ENCODE data around the gene PUSL1.
A peak's percentile ranks its signal among the peaks of the same experiment; 100 is the strongest.
"Not testable (repeated sequence)": the region's sequence is repeated elsewhere in the genome, so short reads cannot be mapped to it uniquely, and the experiment has no call there.

PUSL1 gene

GRCh38 chr1:1310476-1311053 lies 2.2 kb downstream of the PUSL1 start:
- no peak for DNase-seq

- no peak for DNase-seq
Observed at GRCh38 chr1:1311107-1312104, 3.0 kb downstream of the PUSL1 start.

- DNase-seq: no peak
Observed at GRCh38 chr1:1312450-1313314, 4.3 kb downstream of the PUSL1 start.

GRCh38 chr1:1313500-1314236 lies 5.3 kb downstream of the PUSL1 start:
- DNase-seq: no peak

GRCh38 chr1:1314237-1314586 lies 5.8 kb downstream of the PUSL1 start:
- DNase-seq: no peak

DNA sequence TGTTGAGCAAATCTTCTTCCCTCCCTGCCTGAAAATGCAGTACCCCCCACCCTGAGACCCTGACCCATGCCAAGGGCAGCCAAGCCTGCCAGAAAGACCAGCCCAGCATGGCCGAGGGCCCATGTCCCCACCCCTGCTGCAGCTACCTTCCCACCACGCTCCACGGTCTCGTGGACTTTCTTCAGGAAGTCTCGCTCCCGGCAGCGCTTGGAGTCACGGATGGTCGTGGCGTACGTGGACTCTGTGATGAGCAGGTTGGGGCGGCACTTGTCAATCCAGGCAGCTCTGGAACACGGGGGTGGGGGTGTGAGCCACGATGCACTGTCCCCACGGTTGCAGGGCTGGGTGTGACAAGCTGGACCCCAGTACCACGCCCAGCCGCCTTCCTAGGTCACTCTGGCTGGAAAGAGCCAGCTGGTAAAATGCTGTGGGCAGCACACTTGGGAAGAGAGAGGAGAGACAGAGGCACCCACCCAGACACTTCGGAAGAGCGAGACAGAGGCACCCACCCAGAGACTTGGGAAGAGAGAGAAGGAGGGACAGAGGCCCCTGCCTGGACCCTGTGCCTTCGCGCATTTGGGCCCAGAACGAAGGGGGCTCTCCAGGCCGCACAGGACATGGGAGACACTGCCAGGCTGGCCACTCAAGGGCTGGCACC lies 6.4 kb downstream of the PUSL1 start:
- no peak for DNase-seq

DNA sequence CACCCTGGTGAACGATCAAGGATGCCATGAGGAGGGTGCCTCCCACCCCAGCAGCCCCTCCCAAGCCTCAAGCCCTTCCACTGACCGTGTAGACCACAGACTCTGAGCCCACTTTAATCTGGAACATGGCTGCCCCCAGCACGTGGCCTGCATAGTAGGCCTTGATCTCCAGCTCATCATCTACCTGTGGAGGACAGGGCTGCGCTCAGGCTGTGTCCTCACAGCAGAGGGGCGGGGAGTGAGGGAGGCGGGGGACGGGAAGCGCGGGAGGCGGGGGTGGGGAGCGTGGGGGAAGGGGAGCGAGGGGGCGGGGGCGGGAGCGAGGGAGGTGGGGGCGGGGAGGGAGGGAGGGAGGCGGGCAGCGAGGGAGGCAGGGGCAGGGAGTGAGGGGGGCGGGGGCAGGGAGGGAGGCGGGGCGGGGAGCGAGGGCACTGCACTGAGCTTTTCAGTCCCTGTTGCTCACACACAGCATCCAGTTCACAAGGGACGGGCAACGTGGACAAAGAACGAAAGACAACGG lies 7.1 kb downstream of the PUSL1 start:
- no peak for DNase-seq

DNA sequence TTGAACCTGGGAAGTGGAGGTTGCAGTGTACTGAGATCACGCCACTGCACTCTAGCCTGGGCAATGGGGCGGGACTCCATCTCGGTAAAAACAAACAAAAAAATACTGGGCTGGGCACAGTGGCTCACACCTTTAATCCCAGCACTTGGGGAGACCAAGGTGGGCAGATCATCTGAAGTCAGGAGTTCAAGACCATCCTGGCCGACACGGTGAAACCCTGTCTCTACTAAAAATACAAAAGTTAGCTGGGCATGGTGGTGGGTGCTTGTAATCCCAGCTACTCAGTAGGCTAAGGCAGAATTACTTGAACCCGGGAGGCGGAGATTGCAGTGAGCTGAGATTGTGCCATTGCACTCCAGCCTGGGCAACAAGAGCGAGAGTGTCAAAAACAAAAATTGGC lies 7.8 kb downstream of the PUSL1 start:
- not testable (repeated sequence) for DNase-seq

- DNase-seq: no peak
Observed at GRCh38 chr1:1317420-1317819, 9.0 kb downstream of the PUSL1 start.

GRCh38 chr1:1318131-1318652 lies 9.8 kb downstream of the PUSL1 start:
- no peak for DNase-seq

DNA sequence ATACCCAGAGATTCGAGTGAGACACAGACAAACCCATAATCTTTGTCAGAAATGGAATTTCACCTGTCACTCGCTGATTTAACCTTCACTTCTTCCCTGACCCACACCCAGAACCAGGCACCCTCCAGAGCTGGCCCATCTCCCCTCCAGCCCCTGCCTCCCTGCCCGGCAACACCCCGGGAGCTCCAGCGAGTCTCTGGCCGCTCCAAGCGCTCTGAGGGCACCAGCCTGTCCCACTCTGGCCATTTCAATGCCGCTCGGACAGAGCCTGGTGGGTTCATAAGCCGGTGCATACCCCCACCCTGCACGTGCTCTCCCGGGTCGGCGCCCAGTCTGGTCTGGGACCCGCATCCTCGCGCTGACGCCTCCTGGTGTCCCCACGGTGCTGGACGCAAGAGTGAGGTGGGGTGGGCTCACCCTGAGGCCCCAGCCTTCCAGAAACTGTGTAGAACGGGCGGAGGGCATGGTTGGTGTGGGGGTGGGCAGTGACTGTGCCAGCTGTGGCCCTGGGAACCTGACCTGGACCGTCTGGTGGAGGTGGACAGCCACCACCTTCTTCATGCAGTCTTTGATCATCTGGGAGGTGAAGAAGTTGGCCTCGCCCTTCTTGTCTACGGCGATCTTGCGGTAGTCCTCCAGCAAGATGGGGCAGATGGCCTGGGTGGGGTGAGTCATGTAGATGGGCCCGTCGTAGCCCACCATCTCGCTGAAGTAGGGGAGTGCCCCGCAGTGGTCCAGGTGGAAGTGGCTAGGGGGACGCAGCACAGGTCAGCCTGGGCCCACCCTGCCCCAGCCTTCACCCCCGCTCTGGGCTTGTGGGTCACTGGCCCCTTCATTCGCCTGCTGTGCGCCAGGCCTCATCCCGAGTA lies 10.6 kb downstream of the PUSL1 start:
- no peak for DNase-seq

DNA sequence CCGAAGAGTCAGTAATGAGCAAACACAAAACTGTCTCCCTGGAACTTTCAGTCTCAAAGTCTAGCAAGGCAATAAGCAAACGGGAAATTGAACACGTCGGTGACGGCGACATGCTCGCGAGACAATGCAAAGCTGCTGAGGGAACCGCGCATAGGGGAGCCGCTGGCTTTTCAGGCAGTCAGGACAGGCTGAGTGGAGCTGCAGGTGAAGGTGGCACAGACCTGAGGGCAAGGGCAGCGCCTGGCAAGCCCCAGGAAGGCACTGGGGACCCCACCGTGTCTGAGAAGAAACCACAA lies 11.2 kb downstream of the PUSL1 start:
- no peak for DNase-seq

- DNase-seq: no peak
Observed at GRCh38 chr1:1320666-1321448, 12.5 kb downstream of the PUSL1 start.

- no peak for DNase-seq
Observed at GRCh38 chr1:1321477-1321876, 13.1 kb downstream of the PUSL1 start.

GRCh38 chr1:1322418-1322817 lies 14.0 kb downstream of the PUSL1 start:
- no peak for DNase-seq

GRCh38 chr1:1322952-1323351 lies 14.6 kb downstream of the PUSL1 start:
- DNase-seq: no peak

DNA sequence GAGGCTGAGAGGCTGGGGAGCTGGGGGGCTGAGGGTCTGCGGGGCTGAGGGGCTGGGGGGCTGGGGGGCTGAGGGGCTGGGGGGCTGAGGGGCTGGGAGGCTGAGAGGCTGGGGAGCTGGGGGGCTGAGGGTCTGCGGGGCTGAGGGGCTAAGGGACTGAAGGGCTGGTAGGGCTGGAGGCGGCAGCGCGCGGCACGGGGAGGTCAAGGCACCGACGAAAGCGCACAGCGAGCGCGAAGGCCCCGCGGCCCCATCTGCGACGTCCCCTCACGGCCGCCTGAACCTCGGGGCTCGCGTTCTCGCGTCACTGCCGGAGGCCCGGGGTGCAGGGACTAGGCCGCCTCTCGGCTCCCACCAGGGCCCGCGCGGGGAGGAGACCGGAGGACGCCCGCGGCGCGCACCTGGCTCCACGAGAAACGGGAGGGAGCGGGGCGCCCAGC lies 15.7 kb downstream of the PUSL1 start:
- DNase-seq: no peak

DNA sequence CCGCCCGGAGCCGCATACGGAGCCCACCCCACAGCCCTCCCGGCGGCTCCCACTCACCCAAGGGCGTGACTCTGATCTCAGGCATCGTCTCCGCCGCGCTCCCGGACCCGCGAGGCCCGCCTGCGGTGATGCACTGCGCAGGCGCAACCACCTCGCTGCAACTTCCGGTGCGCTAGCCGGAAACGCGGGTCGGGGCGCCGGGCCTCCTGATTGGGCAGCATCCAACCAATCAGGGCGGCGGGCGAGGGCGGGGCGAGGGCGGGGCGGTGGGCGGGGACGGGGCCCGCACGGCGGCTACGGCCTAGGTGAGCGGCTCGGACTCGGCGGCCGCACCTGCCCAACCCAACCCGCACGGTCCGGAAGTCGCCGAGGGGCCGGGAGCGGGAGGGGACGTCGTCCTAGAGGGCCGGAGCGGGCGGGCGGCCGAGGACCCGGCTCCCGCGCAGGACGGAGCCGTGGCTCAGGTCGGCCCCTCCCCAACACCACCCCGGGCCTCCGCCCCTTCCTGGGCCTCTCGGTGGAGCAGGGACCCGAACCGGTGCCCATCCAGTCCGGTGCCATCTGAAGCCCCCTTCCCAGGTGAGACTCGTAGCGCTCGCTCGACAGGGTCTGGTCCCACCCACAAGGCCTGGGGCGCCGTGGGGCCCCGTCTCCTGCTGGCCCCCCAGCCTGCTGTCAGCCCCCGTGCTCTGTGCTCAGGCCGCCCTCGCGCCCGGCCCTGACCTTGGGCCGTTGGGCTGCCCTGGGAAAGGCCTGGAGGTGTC lies 16.3 kb downstream of the PUSL1 start, which contains the start of the genes CPTP and INTS11:
Gene CPTP, plus strand, starts transcription at position 279 of the 764 bp plus-strand sequence. CDS start 2,109 bp downstream, outside the sequence.
Gene INTS11, minus strand, starts transcription at position 137 of the 764 bp plus-strand sequence. Its CDS starts 52 bp downstream, at position 85.
- DNase-seq: peak; percentile 89 to 95 (median 93)
